H1 (cell line): Measurements from ENCODE around the gene ZNF776. TPM values are rescaled to one million over a fixed set of nuclear protein-coding genes. Genes with fewer than 3 reads are reported as not detected.

Experiments used
- ATF2 ChIP-seq: IDR thresholded peaks from 2 replicates; pipeline ENCODE4 v1.6.1; 2012; ENCODE audit warnings: low read length, inconsistent platforms
- CHD1 ChIP-seq: IDR thresholded peaks from 2 replicates; pipeline ENCODE4 v1.6.1; 2012; ENCODE audit warnings: low read depth, low read length, improper control_type of control experiment
- MAFK ChIP-seq: IDR thresholded peaks from 2 replicates; pipeline ENCODE4 v1.6.1; 2012; ENCODE audit warnings: low read depth, mild to moderate bottlenecking, improper control_type of control experiment, low read length
- NRF1 ChIP-seq: IDR thresholded peaks from 2 replicates; pipeline ENCODE4 v1.6.1; 2011; ENCODE audit warnings: mild to moderate bottlenecking, low read depth, low read length, improper control_type of control experiment
- POU5F1 ChIP-seq: IDR thresholded peaks from 2 replicates; pipeline ENCODE4 v1.6.1; 2011; ENCODE audit warnings: low read depth, mild to moderate bottlenecking, low read length, moderate library complexity
- RFX5 ChIP-seq: IDR thresholded peaks from 2 replicates; pipeline ENCODE4 v1.6.1; 2011; ENCODE audit warnings: low read depth, low read length, improper control_type of control experiment, borderline replicate concordance
- SRF ChIP-seq: IDR thresholded peaks from 2 replicates; pipeline ENCODE4 v1.6.1; 2011; ENCODE audit warnings: mild to moderate bottlenecking, low read depth, low read length, moderate library complexity
- polyA plus RNA-seq, 7 experiments: library from polyadenylated mRNA; depleted of rRNA in 3 of 7; stranded (reverse) in 5 of 7; unstranded in 2 of 7; fragments of >200 nt in 5 of 7; fragments of 200-250 nt in 2 of 7; gene quantifications; 1 replicate in 5 of 7; 2 replicates in 1 of 7; 4 replicates in 1 of 7; pipeline versions ENCODE4 v1.2.1 to v1.2.3, GENCODE V29; 2011 to 2013; ENCODE audit warnings: missing spikeins in 2 of 7, mixed read lengths in 2 of 7
- total RNA-seq: library from RNA; stranded (reverse); fragmentation: NEBNext Ultra II Directional; extraction: Animal tissue kit (Norgen Biotek cat#: 25700); gene quantifications from 2 replicates; pipeline ENCODE4 v1.2.1, GENCODE V29; 2021

Gene ZNF776
- total and polyA plus RNA-seq, 2 of the 8 experiments (the other 6 are each of a cell fraction or from before 2014, with no cell fraction given) = 7.8 to 20.5 TPM

- TF ChIP-seq ATF2 (no peak), SRF (no peak), MAFK (no peak), CHD1 (no peak), POU5F1 (no peak), NRF1 (no peak), RFX5 (no peak)
These were observed 54.1 kb downstream of the ZNF776 start (continued) for GRCh38 chr19:57800696-57801095.
